DND-41 (cell line): ENCODE results near the gene PDE4D.
"Not testable (repeated sequence)": the region's sequence is repeated elsewhere in the genome, so short reads cannot be mapped to it uniquely, and the experiment has no call there.

Source experiments
- ATAC-seq: fragments of 200-7000 bp; cut with Tn5 transposase; 3 replicates; pipeline ENCODE4 v1.9.1; 2021; ENCODE audit warnings: low read depth; ENCODE audit not compliant: insufficient read depth
- DNase-seq: peaks from one replicate; pipeline ENCODE4 v3.0.0-alpha.2; 2020
- H2AFZ ChIP-seq: 2 replicates; pipeline ENCODE4 v1.6.0; 2012; ENCODE audit warnings: low read depth, low read length
- H3K27ac ChIP-seq: 2 replicates; pipeline ENCODE4 v1.5.1; 2012; ENCODE audit warnings: low read length, inconsistent platforms
- H3K27me3 ChIP-seq: fragments of 200-600 bp; sonication (generic); 2 replicates; pipeline ENCODE4 v1.6.0; 2012; ENCODE audit warnings: low read length, mild to moderate bottlenecking, inconsistent platforms; ENCODE audit not compliant: insufficient read depth, poor library complexity
- H3K36me3 ChIP-seq: 2 replicates; pipeline ENCODE4 v1.5.1; 2012; ENCODE audit warnings: low read length, inconsistent platforms; ENCODE audit not compliant: insufficient read depth
- H3K4me1 ChIP-seq: 2 replicates; pipeline ENCODE4 v1.5.1; 2012; ENCODE audit warnings: mild to moderate bottlenecking, low read length; ENCODE audit not compliant: insufficient read depth
- H3K4me2 ChIP-seq: 2 replicates; pipeline ENCODE4 v1.6.0; 2012; ENCODE audit warnings: mild to moderate bottlenecking, moderate library complexity, low read length, inconsistent platforms; ENCODE audit not compliant: insufficient read depth
- H3K4me3 ChIP-seq, 2 experiments: fragments of 200-600 bp in 1 of 2; shearing (Covaris generic) in 1 of 2; 2 replicates each; pipeline ENCODE4 v1.5.1; 2012 to 2016; ENCODE audit warnings: inconsistent platforms in 2 of 2, low read length in 2 of 2, mild to moderate bottlenecking in 2 of 2, low read depth in 1 of 2, moderate library complexity in 1 of 2
- H3K79me2 ChIP-seq: 2 replicates; pipeline ENCODE4 v1.6.0; 2012; ENCODE audit warnings: low read length, inconsistent platforms; ENCODE audit not compliant: insufficient read depth
- H3K9ac ChIP-seq: 2 replicates; pipeline ENCODE4 v1.6.0; 2012; ENCODE audit warnings: low read depth, mild to moderate bottlenecking, inconsistent platforms, low read length, moderate library complexity
- H3K9me3 ChIP-seq: 2 replicates; pipeline ENCODE4 v1.5.1; 2012; ENCODE audit warnings: low read length, moderate library complexity, mild to moderate bottlenecking, inconsistent platforms; ENCODE audit not compliant: insufficient read depth, severe bottlenecking
- H4K20me1 ChIP-seq: 2 replicates; pipeline ENCODE4 v1.6.0; 2012; ENCODE audit warnings: low read length; ENCODE audit not compliant: insufficient read depth
- EZH2 ChIP-seq: IDR thresholded peaks from 3 replicates; pipeline ENCODE4 v1.6.1; 2012; ENCODE audit warnings: borderline replicate concordance, low read depth, mild to moderate bottlenecking, moderate library complexity, low read length, inconsistent platforms; ENCODE audit not compliant: severe bottlenecking
- TF ChIP-seq, protein P1 (sequence below): IDR thresholded peaks from 2 replicates; pipeline ENCODE4 v1.5.1; 2012; ENCODE audit warnings: borderline replicate concordance, low read length, moderate library complexity, mild to moderate bottlenecking; ENCODE audit not compliant: poor library complexity, severe bottlenecking; ENCODE audit errors: extremely low read depth

Gene PDE4D

DNA sequence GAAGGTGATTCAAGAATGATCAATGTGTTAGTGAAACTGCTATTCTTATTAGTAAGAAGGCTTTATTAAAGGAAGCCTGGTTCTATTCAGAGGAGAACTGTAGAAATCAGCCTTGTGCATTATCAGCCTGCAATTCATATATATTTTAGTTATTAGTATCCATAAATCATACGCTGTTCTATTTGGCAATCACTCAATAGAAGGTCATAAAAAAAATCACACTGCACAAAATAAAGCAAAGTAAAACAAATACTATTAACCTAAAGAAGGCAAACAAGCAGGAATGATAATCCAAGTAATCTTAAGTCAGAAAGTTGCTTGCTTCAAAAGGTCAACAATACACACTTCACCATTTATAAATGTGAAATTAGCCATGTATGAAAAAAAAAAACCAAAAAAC is 138.1 kb downstream of the PDE4D start:
- no peak overlapping the region for H3K4me3 ChIP-seq
- DNase-seq (no peak), ATAC-seq (no peak)
- H3K27me3 ChIP-seq = no peaks in the 10 kb centered on the region
- H3K4me1 ChIP-seq = no peaks in the 10 kb centered on the region
- no peaks in the 10 kb centered on the region for H4K20me1 ChIP-seq
- H3K27ac ChIP-seq = no peak overlapping the region
- TF ChIP-seq EZH2 = no peak
- TF ChIP-seq, protein P1, sequence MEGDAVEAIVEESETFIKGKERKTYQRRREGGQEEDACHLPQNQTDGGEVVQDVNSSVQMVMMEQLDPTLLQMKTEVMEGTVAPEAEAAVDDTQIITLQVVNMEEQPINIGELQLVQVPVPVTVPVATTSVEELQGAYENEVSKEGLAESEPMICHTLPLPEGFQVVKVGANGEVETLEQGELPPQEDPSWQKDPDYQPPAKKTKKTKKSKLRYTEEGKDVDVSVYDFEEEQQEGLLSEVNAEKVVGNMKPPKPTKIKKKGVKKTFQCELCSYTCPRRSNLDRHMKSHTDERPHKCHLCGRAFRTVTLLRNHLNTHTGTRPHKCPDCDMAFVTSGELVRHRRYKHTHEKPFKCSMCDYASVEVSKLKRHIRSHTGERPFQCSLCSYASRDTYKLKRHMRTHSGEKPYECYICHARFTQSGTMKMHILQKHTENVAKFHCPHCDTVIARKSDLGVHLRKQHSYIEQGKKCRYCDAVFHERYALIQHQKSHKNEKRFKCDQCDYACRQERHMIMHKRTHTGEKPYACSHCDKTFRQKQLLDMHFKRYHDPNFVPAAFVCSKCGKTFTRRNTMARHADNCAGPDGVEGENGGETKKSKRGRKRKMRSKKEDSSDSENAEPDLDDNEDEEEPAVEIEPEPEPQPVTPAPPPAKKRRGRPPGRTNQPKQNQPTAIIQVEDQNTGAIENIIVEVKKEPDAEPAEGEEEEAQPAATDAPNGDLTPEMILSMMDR = no peak
- no peak overlapping the region for H2AFZ ChIP-seq
- no peaks in the 10 kb centered on the region for H3K79me2 ChIP-seq
- no peak overlapping the region for H3K4me2 ChIP-seq
- no peaks in the 10 kb centered on the region for H3K9me3 ChIP-seq
- H3K36me3 ChIP-seq = no peaks in the 10 kb centered on the region
- H3K9ac ChIP-seq = no peak overlapping the region

DNA sequence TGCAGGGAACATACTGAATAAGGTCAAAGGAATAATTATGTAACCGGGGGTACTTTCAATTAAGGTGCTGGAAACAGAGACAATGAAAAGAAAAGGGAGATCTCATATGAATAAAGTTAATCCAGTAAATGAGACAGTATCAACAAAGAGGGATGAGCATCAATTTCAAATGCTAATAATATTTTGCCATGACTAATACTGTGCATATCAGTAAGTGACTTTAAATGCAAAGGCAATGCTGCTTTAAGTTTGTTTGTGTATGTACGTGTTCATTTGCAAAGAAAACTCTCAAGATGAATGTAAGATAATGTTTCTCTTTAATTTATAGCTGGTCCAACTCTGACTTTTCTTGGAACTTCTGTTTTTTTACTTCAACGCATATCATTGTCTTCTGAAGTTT is 139.9 kb downstream of the PDE4D start:
- Histone ChIP-seq H3K79me2 (no peaks in the 10 kb centered on the region), H3K9ac (no peak overlapping the region), H3K4me2 (no peak overlapping the region), H3K36me3 (no peaks in the 10 kb centered on the region), H3K4me1 (no peaks in the 10 kb centered on the region), H3K27me3 (no peaks in the 10 kb centered on the region), H2AFZ (no peak overlapping the region), H4K20me1 (no peaks in the 10 kb centered on the region), H3K9me3 (no peaks in the 10 kb centered on the region), H3K27ac (no peak overlapping the region), H3K4me3 (no peak overlapping the region)
- ATAC-seq (no peak), DNase-seq (no peak)
- TF ChIP-seq EZH2 = no peak
- TF ChIP-seq, protein P1 = no peak

DNA sequence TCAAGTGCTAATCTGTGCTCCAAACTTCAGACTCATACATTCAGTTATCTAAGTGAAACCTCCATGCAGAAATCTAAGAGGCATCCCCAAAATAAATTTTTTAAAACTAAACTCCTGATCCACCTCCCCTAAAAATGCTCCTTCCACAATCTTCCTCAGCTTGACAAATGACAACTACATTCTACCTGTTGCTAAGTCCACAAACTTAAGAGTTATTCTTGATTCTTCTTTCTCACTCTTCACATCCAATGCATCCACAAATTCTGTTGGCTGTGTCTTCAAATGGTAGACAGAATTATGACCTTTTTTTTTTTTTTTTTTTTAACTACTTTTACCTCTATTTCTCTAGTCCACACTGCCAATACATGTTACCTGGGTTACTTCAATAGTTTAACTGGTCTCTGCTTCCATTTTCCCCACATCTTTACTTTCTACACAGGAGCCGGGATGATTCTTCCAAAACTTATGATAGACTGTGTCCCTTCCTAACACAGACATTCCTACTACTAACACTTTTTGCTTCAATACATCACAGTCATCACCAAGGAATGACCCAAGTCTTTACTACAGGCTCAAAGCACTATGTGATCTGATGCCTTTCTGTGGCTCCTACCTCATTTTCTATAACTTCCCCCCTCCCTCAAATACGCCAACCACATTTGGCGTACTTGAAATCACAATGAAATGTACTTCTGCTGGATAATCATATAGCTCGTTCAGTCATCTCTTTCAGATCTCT is 143.6 kb downstream of the PDE4D start:
- no peak overlapping the region for H3K4me3 ChIP-seq
- no peak overlapping the region for H3K4me2 ChIP-seq
- no peak for TF ChIP-seq EZH2
- TF ChIP-seq, protein P1 = no peak
- no peak for DNase-seq
- no peaks in the 10 kb centered on the region for H4K20me1 ChIP-seq
- H3K27me3 ChIP-seq = no peaks in the 10 kb centered on the region
- no peaks in the 10 kb centered on the region for H3K9me3 ChIP-seq
- H2AFZ ChIP-seq = no peak overlapping the region
- H3K4me1 ChIP-seq = no peaks in the 10 kb centered on the region
- ATAC-seq = no peak
- H3K9ac ChIP-seq = no peak overlapping the region
- no peaks in the 10 kb centered on the region for H3K79me2 ChIP-seq
- H3K36me3 ChIP-seq = no peaks in the 10 kb centered on the region
- H3K27ac ChIP-seq = no peak overlapping the region

DNA sequence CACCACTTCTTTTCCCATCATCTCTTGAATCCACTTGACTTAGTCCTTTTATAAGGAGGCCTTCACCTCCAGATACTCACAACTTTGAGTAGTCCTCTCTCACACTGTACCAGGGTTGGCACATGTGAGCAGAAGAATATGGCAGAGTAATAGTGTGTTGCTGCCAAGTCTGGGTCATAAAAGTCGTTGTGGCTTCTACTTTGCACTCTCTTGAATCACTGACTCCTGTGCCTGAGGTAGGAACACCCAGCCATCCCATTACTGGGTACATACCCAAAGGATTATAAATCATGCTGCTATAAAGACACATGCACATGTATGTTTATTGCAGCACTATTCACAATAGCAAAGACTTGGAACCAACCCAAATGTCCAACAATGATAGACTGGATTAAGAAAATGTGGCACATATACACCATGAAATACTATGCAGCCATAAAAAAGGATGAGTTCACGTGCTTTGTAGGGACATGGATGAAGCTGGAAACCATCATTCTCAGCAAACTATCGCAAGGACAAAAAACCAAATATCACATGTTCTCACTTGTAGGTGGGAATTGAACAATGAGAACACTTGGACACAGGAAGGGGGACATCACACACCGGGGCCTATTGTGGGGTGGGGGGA is 145.4 kb downstream of the PDE4D start:
- not testable (repeated sequence) for H3K9me3 ChIP-seq, H4K20me1 ChIP-seq, H3K27ac ChIP-seq, H3K4me3 ChIP-seq, H3K36me3 ChIP-seq, H3K27me3 ChIP-seq, DNase-seq, H3K4me2 ChIP-seq, ATAC-seq, H3K79me2 ChIP-seq, H2AFZ ChIP-seq, H3K4me1 ChIP-seq, H3K9ac ChIP-seq
